Lower leg skin (tissue), 3 donors: ENCODE results near the gene LMOD2.

Source experiments
- POLR2A ChIP-seq, 2 donors: fragments of 450-650 bp; IDR thresholded peaks; one replicate each; pipeline ENCODE4 v1.6.1; 2016 to 2017; ENCODE audit warnings: antibody characterized with exemption in 2 of 2, mild to moderate bottlenecking in 1 of 2, moderate library complexity in 1 of 2
- TF ChIP-seq, protein P1 (sequence below), 3 donors: fragments of 450-650 bp; IDR thresholded peaks; one replicate each; pipeline ENCODE4 v1.5.1; 2016; ENCODE audit warnings: antibody characterized with exemption in 3 of 3, mild to moderate bottlenecking in 3 of 3, moderate library complexity in 2 of 3

GRCh38 chr7:123661765-123662164 is 6.1 kb downstream of the LMOD2 start:
- TF ChIP-seq, protein P1, sequence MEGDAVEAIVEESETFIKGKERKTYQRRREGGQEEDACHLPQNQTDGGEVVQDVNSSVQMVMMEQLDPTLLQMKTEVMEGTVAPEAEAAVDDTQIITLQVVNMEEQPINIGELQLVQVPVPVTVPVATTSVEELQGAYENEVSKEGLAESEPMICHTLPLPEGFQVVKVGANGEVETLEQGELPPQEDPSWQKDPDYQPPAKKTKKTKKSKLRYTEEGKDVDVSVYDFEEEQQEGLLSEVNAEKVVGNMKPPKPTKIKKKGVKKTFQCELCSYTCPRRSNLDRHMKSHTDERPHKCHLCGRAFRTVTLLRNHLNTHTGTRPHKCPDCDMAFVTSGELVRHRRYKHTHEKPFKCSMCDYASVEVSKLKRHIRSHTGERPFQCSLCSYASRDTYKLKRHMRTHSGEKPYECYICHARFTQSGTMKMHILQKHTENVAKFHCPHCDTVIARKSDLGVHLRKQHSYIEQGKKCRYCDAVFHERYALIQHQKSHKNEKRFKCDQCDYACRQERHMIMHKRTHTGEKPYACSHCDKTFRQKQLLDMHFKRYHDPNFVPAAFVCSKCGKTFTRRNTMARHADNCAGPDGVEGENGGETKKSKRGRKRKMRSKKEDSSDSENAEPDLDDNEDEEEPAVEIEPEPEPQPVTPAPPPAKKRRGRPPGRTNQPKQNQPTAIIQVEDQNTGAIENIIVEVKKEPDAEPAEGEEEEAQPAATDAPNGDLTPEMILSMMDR (IDR thresholded peaks at IDR 0.05): no peak
- no peak for TF ChIP-seq POLR2A (IDR thresholded peaks at IDR 0.05)
